Neural progenitor cell (in vitro differentiated cells): Measurements from ENCODE around the gene SYNRG.

Experiments
- CTCF ChIP-seq: fragments of 200-600 bp; sonication (generic); IDR thresholded peaks from 2 replicates; pipeline ENCODE4 v1.5.1; 2017; ENCODE audit warnings: antibody characterized with exemption, mild to moderate bottlenecking
- EZH2 ChIP-seq: fragments of 200-600 bp; sonication (generic); IDR thresholded peaks from 2 replicates; pipeline ENCODE4 v1.6.1; 2017; ENCODE audit warnings: antibody characterized with exemption, mild to moderate bottlenecking, moderate library complexity
- EZH2phosphoT487 ChIP-seq: fragments of 200-600 bp; sonication (generic); IDR thresholded peaks from 2 replicates; pipeline ENCODE4 v1.6.1; 2017; ENCODE audit warnings: antibody characterized with exemption

GRCh38 chr17:37567137-37567536 lies 42.1 kb downstream of the SYNRG start:
- no peak for TF ChIP-seq CTCF
- TF ChIP-seq EZH2phosphoT487, result no peak
- no peak for TF ChIP-seq EZH2
